ENCODE measurements around the gene CLEC20A.

DNA sequence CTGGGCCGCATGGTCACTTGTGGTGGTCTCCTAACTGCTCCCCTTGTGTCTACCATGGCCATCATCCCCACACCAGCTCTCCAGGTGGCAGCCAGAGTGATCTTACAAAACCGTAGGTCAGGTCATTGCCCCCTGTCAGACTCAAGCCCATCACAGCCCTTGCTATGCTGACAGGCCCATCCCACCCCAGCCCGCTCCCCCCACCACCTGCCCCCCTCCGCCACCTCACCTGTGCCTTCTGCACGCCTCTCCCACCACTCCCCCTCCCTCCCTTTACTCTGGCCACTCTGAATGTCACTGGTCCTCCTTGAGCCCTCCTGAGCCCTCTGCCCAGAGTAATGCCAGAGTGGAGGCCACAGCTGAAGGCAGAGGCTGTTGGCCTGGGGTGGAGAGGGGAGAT, 44.6 kb upstream of the CLEC20A start:
- TF ChIP-seq POLR2AphosphoS5 (IDR thresholded peaks at IDR 0.05; ENCODE audit: low read depth, low read length) = no peak
- no peak for TF ChIP-seq SIN3A (IDR thresholded peaks at IDR 0.05; ENCODE audit: borderline replicate concordance, insufficient read depth, low read length)
- TF ChIP-seq, protein P1, sequence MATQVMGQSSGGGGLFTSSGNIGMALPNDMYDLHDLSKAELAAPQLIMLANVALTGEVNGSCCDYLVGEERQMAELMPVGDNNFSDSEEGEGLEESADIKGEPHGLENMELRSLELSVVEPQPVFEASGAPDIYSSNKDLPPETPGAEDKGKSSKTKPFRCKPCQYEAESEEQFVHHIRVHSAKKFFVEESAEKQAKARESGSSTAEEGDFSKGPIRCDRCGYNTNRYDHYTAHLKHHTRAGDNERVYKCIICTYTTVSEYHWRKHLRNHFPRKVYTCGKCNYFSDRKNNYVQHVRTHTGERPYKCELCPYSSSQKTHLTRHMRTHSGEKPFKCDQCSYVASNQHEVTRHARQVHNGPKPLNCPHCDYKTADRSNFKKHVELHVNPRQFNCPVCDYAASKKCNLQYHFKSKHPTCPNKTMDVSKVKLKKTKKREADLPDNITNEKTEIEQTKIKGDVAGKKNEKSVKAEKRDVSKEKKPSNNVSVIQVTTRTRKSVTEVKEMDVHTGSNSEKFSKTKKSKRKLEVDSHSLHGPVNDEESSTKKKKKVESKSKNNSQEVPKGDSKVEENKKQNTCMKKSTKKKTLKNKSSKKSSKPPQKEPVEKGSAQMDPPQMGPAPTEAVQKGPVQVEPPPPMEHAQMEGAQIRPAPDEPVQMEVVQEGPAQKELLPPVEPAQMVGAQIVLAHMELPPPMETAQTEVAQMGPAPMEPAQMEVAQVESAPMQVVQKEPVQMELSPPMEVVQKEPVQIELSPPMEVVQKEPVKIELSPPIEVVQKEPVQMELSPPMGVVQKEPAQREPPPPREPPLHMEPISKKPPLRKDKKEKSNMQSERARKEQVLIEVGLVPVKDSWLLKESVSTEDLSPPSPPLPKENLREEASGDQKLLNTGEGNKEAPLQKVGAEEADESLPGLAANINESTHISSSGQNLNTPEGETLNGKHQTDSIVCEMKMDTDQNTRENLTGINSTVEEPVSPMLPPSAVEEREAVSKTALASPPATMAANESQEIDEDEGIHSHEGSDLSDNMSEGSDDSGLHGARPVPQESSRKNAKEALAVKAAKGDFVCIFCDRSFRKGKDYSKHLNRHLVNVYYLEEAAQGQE (IDR thresholded peaks at IDR 0.05; ENCODE audit: insufficient read depth in 1 of 2, low read depth in 2 of 2, low read length in 2 of 2) = no peak

Measured in PFSK-1 (cell line).